Hepatic stellate cell (primary cell): ENCODE measurements around the gene DUS1L.

Experiments used
- DNase-seq: peaks from one replicate; pipeline ENCODE4 v3.0.0; 2011; ENCODE audit warnings: low spot score

Gene DUS1L

GRCh38 chr17:82012640-82013295 lies 52.8 kb downstream of the DUS1L start:
- no peak for DNase-seq

GRCh38 chr17:82012261-82012639 lies 53.4 kb downstream of the DUS1L start:
- DNase-seq, result no peak

DNA sequence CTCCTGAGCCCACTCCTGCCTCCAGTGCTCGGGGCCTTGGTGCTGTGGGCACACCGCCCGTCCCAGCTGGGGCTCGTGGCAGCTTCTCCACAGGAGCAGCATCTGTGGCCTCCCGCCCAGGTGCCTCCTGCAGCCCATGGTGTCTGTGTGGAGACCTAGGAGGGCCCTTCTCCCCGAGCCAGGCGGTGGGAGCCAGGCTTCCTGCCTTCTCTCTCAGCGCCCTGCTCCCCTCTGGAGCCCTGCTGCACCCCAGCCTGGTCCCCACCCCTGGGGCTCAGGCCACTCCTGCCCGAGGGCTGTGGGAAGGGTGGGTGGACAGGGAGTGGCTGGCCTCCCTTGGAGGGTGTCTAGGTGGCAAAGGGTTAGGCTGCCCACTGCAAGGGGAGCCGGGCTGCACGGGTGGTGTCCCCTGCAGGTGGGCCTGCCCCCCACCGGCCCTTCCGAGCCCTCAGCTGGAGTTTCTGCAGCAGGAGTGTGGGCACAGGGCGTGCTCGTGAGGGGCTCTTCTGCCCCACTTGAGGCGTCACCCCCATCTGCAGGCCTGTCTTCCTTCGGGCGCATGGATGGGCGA lies 53.9 kb downstream of the DUS1L start:
- no peak for DNase-seq

- DNase-seq, result no peak
Measured at GRCh38 chr17:82010575-82011525, 54.8 kb downstream of the DUS1L start.

GRCh38 chr17:82009413-82009812 lies 56.2 kb downstream of the DUS1L start:
- no peak for DNase-seq

DNA sequence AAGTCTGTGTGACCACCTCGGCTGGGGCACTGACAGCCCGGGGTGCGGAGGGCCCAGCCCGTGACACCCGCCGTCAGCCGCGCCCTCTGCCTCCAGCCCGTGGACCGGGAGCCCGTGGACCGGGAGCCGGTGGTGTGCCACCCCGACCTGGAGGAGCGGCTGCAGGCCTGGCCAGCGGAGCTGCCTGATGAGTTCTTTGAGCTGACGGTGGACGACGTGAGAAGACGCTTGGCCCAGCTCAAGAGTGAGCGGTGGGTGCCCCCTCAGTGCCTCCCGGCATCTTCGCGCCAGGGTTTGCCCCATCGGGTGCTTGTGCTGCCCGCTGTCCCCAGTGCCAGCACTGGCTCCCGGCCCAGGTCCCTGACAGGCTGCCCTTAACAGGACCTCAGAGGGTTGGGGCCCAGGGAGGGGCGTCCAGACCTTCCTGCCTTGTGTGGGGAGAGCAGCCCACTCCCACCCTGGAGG lies 56.6 kb downstream of the DUS1L start:
- DNase-seq, result no peak

DNA sequence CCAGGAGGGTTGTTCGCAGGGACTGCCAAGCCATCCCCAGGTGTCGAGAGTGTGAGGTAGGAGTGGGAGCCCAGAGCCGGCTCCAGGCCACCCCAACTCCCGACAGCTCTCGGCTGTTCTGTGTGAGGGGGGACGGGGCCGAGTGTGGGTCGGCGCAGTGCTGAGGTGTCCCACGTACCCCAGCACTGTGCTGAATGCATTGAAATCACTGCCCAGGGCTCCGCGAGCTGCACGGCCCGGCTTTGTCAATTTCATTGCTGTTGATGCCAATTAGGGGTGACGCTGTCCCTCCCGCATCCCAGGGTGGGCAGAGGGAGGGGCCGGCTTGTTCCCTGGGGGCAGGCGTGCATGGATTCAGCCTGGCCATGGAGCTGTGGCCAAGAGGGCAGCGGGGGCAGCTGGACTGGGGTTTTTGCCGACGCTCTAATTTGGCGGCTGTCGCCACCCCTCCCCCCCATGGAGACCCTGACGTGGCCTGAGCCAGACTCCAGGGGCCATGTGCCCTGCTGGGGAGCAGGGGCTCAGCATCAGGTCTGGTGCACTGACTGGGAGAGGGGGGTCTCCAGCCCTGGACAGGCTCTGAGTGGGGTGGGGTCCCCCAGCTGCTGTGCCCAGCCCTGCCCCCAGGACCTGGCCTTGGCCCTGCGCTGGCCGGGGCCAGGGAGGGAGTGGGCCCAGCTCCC lies 57.2 kb downstream of the DUS1L start:
- DNase-seq, result no peak
